ENCODE data around the gene MS4A8.
"Not testable (repeated sequence)": the region's sequence is repeated elsewhere in the genome, so short reads cannot be mapped to it uniquely, and the experiment has no call there.

The MS4A8 gene

GRCh38 chr11:60680455-60681119, 18.8 kb upstream of the MS4A8 start:
- no peak for TF ChIP-seq CTCF (IDR thresholded peaks at IDR 0.05)
- no peaks in the 10 kb centered on the region for H3K4me1 ChIP-seq (ENCODE audit: control insufficient read depth in 1 of 2, insufficient read depth in 1 of 2, low read depth in 1 of 2, low read length in 1 of 2)
- H3K36me3 ChIP-seq: no peaks in the 10 kb centered on the region
- H3K27me3 ChIP-seq: no peaks in the 10 kb centered on the region
- peaks cover 7% of the 10 kb centered on the region for H3K9me3 ChIP-seq
- H3K4me3 ChIP-seq (ENCODE audit: low read depth in 1 of 2, low read length in 1 of 2): no peak overlapping the region
- no peak overlapping the region for H3K27ac ChIP-seq

GRCh38 chr11:60684541-60684848, 14.9 kb upstream of the MS4A8 start:
- H3K4me1 ChIP-seq (ENCODE audit: control insufficient read depth in 1 of 2, insufficient read depth in 1 of 2, low read depth in 1 of 2, low read length in 1 of 2); H3K4me3 ChIP-seq (ENCODE audit: low read depth in 1 of 2, low read length in 1 of 2); H3K27ac ChIP-seq; H3K27me3 ChIP-seq; H3K36me3 ChIP-seq; H3K9me3 ChIP-seq: not testable (repeated sequence)

DNA sequence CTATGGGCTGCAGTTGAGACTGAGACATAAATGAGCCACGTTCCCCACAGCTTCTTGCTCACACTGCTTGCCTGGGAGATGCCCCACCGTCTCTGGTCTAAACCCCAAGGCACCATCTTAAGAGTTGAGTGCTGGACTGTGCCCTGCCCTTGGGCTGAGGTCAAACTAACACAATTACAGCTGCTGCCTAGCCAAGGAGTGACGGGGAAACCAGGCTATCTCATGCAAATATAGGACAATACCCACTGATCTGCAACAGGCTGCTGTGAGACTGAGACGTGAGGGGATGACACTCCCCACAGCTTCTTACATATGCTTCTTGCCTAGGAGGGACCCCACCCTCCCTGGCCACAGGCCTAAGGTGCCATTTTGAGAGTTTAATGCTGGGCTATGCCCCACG, 7.8 kb upstream of the MS4A8 start:
- H3K4me1 ChIP-seq (ENCODE audit: control insufficient read depth in 1 of 2, insufficient read depth in 1 of 2, low read depth in 1 of 2, low read length in 1 of 2): no peaks in the 10 kb centered on the region
- no peak overlapping the region for H3K4me3 ChIP-seq (ENCODE audit: low read depth in 1 of 2, low read length in 1 of 2)
- TF ChIP-seq CTCF (IDR thresholded peaks at IDR 0.05): no peak

DNA sequence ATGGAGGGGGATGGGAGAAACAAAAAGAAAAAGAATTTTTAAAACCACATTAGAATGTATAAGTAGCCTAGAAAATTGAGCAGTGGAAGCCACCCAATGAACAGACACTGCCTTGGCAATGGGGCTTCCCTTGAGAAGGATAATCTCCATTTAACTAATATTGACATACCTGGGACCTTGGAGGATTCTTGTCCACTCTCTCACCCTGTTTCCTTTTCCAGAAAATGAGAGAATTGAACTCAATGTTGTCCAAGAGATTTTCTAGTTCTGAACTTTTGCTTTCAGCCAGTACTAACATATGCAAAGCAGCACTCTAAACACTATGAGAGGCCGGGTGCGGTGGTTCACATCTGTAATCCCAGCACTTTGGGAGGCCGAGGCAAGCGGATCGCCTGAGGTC, 524 bp downstream of the MS4A8 start:
- Histone ChIP-seq H3K9me3 (no peaks in the 10 kb centered on the region), H3K4me3 (ENCODE audit: low read depth in 1 of 2, low read length in 1 of 2) (no peak overlapping the region), H3K4me1 (ENCODE audit: control insufficient read depth in 1 of 2, insufficient read depth in 1 of 2, low read depth in 1 of 2, low read length in 1 of 2) (no peaks in the 10 kb centered on the region), H3K27ac (no peak overlapping the region), H3K36me3 (no peaks in the 10 kb centered on the region), H3K27me3 (no peaks in the 10 kb centered on the region)
- TF ChIP-seq CTCF (IDR thresholded peaks at IDR 0.05): no peak

More for the DNA sequence above, 7.8 kb upstream of the MS4A8 start:
- Histone ChIP-seq H3K9me3 (no peaks in the 10 kb centered on the region), H3K27ac (no peak overlapping the region), H3K36me3 (no peaks in the 10 kb centered on the region), H3K27me3 (no peaks in the 10 kb centered on the region)

DNA sequence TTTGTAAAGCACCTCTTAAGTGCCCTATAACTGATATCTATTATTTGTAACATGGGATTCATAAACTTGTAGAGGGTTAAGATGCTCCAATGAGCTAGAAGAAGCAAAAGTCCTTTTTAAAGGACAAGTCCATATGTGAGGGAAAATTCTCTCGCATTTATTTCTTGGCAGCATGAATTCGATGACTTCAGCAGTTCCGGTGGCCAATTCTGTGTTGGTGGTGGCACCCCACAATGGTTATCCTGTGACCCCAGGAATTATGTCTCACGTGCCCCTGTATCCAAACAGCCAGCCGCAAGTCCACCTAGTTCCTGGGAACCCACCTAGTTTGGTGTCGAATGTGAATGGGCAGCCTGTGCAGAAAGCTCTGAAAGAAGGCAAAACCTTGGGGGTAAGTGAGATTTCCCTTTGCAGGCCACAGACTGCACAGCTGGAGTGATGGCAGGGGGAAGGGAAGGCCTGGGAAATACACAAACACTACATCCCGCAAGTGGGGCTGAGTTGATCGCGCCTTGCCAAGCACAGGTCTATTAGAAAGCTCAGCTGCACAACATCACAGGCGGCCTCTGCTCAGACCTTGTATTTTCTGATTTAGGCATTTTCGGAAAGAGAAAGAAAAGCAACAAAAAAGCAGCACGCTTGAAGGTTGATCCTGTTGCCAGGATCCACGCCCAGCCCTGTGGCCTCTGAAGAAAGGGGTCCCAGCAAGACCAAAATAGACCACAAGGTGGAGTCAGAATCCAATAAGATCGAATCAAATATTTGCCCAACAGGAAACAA, 1.5 kb downstream of the MS4A8 start:
- no peak for TF ChIP-seq CTCF (IDR thresholded peaks at IDR 0.05)
- Histone ChIP-seq H3K36me3 (no peaks in the 10 kb centered on the region), H3K9me3 (no peaks in the 10 kb centered on the region), H3K27me3 (no peaks in the 10 kb centered on the region), H3K27ac (no peak overlapping the region), H3K4me1 (ENCODE audit: control insufficient read depth in 1 of 2, insufficient read depth in 1 of 2, low read depth in 1 of 2, low read length in 1 of 2) (no peaks in the 10 kb centered on the region), H3K4me3 (ENCODE audit: low read depth in 1 of 2, low read length in 1 of 2) (no peak overlapping the region)

GRCh38 chr11:60701469-60701818, 2.0 kb downstream of the MS4A8 start:
- Histone ChIP-seq H3K4me3 (ENCODE audit: low read depth in 1 of 2, low read length in 1 of 2) (no peak overlapping the region), H3K4me1 (ENCODE audit: control insufficient read depth in 1 of 2, insufficient read depth in 1 of 2, low read depth in 1 of 2, low read length in 1 of 2) (no peaks in the 10 kb centered on the region), H3K9me3 (no peaks in the 10 kb centered on the region), H3K27me3 (no peaks in the 10 kb centered on the region), H3K36me3 (no peaks in the 10 kb centered on the region), H3K27ac (no peak overlapping the region)
- TF ChIP-seq CTCF (IDR thresholded peaks at IDR 0.05): no peak

All from neutrophil (primary cell).